GM18502 (cell line): ENCODE data around the gene PIK3C3.
A peak's percentile ranks its signal among the peaks of the same experiment; 100 is the strongest.
"Not testable (repeated sequence)": the region's sequence is repeated elsewhere in the genome, so short reads cannot be mapped to it uniquely, and the experiment has no call there.

Experiments used
- ATAC-seq: cut with Tn5 transposase; IDR thresholded peaks from one replicate; pipeline ENCODE4 v1.9.1; 2021; ENCODE audit warnings: mild to moderate bottlenecking; ENCODE audit not compliant: unreplicated experiment, poor library complexity

Gene PIK3C3

DNA sequence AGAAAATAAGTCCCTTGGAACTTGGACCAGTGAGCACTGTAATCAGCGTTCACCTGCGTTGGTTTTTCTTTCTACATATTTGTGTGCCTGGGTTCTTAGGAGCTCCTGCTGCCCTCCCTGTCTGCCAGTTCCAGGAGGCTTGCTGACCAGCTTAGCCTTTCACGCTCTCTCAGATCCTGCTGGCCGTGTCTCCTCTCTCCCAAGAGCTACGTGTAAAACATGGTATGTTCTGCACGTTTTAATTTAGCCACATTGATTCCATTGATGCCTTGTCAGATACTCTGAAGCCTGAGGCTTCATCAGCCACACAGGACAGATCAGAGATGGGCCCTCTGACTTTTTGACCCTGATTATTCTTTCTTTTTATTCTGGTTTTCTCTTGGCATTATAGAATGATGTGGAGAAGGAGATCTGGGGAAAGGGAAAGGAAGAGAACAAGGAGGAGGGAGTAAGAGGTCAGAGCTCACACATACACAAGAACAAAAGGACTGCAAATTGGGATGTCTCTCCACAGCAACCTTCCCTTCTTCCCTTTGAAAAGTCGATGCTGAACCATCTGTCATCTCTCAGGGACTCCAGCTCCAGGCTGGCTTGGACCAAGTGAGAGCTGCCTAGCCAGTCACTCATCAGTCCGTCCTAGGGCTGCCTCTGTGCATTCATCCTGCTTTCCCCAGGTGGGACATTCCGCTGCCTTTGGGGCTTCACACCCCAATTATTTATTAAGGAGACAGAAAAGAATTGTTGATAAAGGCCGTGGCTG, 152.8 kb downstream of the PIK3C3 start:
- no peak for ATAC-seq

DNA sequence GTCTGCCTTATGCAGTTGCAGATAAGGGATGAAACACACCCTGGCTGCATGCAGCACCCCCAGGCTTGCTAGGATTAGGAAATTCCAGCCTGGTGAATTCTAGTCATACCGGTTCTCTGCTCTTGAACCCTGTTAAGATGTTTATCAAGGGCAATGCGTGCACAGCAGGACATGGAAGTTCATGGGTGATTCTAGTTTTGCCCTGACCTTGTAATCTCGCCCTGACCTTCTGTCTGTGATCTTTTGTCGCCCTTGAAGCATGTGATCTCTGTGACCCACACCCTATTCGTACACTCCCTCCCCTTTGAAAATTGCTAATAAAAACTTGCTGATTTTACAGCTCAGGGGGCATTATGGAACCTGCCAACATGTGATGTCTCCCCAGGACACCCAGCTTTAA, 157.1 kb downstream of the PIK3C3 start:
- not testable (repeated sequence) for ATAC-seq

DNA sequence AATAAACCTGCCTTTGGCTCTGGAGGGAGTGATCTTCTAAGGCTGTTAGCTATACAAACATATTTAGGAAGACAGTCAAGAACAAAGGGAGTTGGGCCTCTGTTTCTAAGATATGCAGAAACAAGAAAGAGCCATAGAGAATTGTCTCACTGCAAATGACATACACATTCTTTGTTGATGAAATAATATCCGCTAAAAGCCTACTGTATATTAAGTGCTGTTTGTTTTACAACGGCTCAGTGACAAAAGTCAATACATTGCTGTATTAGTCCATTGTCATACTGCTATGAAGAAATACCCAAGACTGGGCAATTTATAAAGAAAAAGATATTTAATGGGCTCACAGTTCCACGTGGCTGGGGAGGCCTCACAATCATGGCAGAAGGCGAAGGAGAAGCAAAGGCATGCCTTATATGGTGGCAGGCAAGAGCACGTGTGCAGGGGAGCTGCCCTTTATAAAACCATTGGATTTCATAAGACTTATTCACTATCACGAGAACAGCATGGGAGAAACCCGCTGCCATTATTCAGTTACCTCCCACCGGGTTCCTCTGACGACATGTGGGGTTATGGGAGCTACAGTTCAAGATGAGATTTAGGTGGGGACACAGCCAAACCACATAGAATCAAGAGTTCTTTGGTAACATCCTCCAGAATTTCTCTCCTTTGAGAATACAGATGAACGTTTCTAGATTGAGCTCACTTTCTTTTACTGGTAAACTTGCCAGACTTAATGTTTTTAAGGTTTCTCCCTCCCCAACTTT, 157.8 kb downstream of the PIK3C3 start:
- peak; percentile 12 for ATAC-seq

DNA sequence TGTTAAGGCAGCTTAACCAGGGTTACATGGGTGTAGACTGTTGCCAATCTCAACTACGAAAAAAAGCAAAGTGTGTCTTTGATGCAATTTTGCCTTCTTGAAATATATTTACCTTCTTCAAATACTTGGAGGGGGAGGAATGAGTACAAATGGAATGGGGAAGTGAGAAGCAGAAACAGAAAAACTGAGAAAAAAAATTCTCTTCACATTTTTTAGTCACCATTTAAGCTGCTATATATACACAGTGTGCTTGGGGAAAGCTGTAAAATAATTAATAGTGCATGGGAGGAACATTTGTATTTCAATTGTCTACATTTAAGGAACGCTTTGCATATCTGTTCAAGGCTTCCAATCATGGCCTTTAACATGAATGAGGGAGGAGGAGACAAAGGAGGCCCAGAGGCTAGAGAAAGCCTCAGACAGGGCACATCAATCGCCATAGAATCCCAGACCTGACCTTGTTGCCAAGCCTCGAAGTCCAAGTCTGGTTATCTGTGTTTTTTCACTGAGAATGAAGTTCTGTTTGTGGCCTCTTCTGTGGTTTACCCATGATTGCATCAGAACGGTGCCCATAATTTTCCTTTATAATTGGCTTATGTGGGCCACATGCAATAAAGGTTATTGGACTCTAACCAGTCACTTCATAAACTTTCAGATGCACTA, 158.6 kb downstream of the PIK3C3 start:
- ATAC-seq, result peak; percentile 71

DNA sequence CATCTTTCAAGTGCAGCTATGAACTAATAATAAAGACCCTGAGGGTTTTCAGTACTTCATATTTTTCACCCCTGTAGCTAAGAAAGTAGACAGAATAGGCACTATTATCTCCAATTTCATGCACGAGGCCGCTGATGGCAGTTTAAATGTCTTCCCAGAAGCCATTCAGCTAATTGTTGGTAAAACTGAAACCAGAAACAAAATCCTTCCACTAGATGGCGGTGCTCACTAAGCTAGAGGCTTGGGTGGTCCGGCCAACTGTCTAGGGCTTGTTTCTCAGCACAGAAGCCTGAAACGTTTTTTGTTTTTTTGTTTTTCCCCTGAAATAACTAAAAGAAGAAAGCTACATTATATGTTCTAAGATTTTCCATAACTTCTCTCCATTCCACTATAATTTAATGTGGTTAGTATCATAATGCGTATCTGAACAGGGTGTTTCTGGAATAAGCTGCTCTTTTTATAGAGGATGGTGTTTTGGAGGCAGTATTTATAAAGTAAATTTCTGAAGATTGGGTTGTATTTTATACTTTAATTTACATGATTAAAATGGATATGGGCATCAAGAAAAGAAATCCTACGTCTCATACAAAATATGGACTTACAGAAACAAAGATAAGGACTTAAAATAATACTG, 159.4 kb downstream of the PIK3C3 start:
- peak; percentile 87 for ATAC-seq

DNA sequence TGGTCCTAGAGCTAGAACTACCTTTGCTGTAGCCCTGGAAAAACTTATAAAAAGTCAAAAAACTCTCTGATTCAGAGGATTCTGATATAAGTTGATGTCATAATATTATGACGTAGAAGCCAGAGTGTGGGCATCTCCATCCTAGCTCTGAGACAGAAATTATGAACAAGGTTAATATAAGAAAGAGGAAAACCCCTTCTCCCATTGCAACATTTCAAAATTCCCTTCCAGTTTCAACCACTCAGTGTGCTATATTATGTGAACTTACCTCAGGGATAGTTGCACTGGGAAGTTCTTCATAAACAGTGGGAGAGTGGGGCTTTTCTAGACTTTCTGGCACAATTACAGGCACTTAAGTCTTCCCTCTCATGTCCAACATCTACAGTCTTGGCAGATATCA, 171.6 kb downstream of the PIK3C3 start:
- no peak for ATAC-seq

DNA sequence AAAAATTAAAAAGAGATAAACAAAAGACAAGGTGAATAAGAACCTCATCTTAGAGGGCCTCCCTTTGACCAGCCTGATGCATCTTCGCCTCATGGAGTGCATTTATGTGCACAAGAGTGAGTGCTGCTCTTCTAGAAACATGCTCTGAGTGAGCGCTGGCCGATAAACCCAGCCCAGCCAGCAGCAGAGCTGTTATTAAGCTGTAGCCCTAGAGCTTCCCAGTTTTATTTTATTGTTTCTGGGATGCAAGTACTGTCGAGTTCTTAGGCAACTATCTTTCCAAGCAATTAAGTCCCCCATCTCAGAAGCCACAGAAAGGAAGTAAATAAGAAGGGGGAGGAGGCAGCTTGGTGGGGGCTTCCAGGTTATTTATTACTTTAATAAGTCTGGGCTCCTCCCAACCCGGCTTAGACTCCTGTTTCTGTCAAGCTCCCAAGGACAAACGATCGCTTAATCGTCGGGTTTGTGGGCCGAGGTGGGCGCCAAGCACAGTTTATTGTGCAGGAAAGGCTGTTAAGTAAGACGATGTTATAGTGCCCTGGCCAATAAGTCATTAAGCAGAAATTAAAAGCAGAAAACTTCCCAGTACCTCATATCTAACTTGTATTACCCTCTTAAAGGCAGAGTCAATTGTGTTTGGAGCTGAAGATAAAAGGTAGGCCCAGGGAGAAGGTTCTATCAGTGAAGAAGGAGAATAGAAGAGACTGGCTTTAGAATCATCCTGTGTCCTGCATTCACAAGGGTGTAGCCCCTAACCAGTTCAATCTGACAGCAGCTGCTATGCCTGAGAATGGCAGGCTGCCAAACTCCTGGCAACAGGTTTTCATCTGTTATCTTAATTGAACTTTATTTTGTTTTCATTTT, 176.3 kb downstream of the PIK3C3 start:
- ATAC-seq, result no peak

DNA sequence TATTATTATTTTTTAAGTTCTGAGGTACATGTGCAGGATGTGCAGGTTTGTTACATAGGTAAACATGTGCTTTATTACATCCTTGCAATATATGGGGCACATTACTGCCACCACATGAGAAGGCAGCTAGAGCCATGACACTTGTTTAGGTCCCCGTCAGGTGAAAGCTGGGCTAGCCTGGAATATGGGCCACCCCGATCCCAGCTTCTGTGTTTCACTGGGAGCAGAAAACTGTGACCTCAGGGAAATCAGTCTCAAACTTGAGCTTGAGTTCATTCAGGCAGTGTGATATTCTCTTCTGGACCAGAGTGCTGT, 176.9 kb downstream of the PIK3C3 start:
- ATAC-seq, result no peak
